Measurements from ENCODE around the gene RTP3. TPM values are rescaled to one million over a fixed set of nuclear protein-coding genes. Genes with fewer than 3 reads are reported as not detected.
A peak's percentile ranks its signal among the peaks of the same experiment; 100 is the strongest.

Gene RTP3
- polyA plus RNA-seq, 1 of the 3 experiments (the other 2 are of a cell fraction): not detected

- H3K79me2 ChIP-seq (ENCODE audit: insufficient read depth): no peaks in the 10 kb centered on the region
- WGBS (ENCODE audit: low lambda C conversion rate): 52% methylated on average over 9 of the region's 9 CpGs
- no peaks in the 10 kb centered on the region for H3K36me3 ChIP-seq (replicated peaks in 1 of 2; ENCODE audit: control insufficient read depth in 1 of 2, insufficient read depth in 2 of 2, low read length in 1 of 2)
- no peaks in the 10 kb centered on the region for H3F3A ChIP-seq (replicated peaks; ENCODE audit: insufficient read depth)
- no peaks in the 10 kb centered on the region for H3K9me2 ChIP-seq
- H3K27ac ChIP-seq (ENCODE audit: low read depth in 2 of 2, low read length in 1 of 2): no peak overlapping the region
- POLR2A ChIA-PET: no interaction called here
- peak; percentile 37 for TF ChIP-seq SMC3 (IDR thresholded peaks at IDR 0.05; ENCODE audit: low read depth, low read length)
- peak; percentile 44 for TF ChIP-seq RAD21 (IDR thresholded peaks at IDR 0.05; ENCODE audit: low read length)
- TF ChIP-seq USF2 (IDR thresholded peaks at IDR 0.05; ENCODE audit: borderline replicate concordance, low read depth, low read length): no peak
- TF ChIP-seq CTCF (IDR thresholded peaks at IDR 0.05): peak; percentile 45
- H2AFZ ChIP-seq (ENCODE audit: low read depth): no peak overlapping the region
- H3K4me2 ChIP-seq: no peak overlapping the region
- H3K9me3 ChIP-seq: no peaks in the 10 kb centered on the region
- H4K20me1 ChIP-seq (ENCODE audit: insufficient read depth): no peaks in the 10 kb centered on the region
- no peaks in the 10 kb centered on the region; a peak in 1 of 4 replicates for H3K4me1 ChIP-seq (ENCODE audit: control insufficient read depth in 1 of 2, insufficient read depth in 2 of 2, low read depth in 1 of 2, low read length in 1 of 2)
- H3K27me3 ChIP-seq (ENCODE audit: insufficient read depth): no peaks in the 10 kb centered on the region
- no peak for DNase-seq
- CTCF ChIA-PET: interaction anchor here (0.6 to 8.7 kb wide), 5 partner anchors 10 to 247 kb away, joined by 3 to 108 read pairs (median 4); no protein-coding TSS in a partner anchor
- no peak overlapping the region for H3K4me3 ChIP-seq (ENCODE audit: low read depth in 2 of 2, low read length in 1 of 2)
- H3K9ac ChIP-seq: no peak overlapping the region
These were observed 825 bp upstream of the RTP3 start for GRCh38 chr3:46496746-46497555.

- Histone ChIP-seq H3K9ac (no peak overlapping the region), H3K27ac (ENCODE audit: low read depth in 2 of 2, low read length in 1 of 2) (no peak overlapping the region), H2AFZ (ENCODE audit: low read depth) (no peak overlapping the region), H3K9me2 (no peaks in the 10 kb centered on the region), H3K4me2 (no peak overlapping the region), H3K36me3 (replicated peaks in 1 of 2; ENCODE audit: control insufficient read depth in 1 of 2, insufficient read depth in 2 of 2, low read length in 1 of 2) (no peaks in the 10 kb centered on the region), H4K20me1 (ENCODE audit: insufficient read depth) (no peaks in the 10 kb centered on the region), H3K9me3 (no peaks in the 10 kb centered on the region), H3F3A (replicated peaks; ENCODE audit: insufficient read depth) (no peaks in the 10 kb centered on the region), H3K4me1 (ENCODE audit: control insufficient read depth in 1 of 2, insufficient read depth in 2 of 2, low read depth in 1 of 2, low read length in 1 of 2) (peaks cover 0 to 6% of the 10 kb centered on the region in 2 experiments; a peak in 1 of 4 replicates), H3K4me3 (ENCODE audit: low read depth in 2 of 2, low read length in 1 of 2) (no peak overlapping the region), H3K79me2 (ENCODE audit: insufficient read depth) (no peaks in the 10 kb centered on the region), H3K27me3 (ENCODE audit: insufficient read depth) (no peaks in the 10 kb centered on the region)
- ChIA-PET POLR2A (no interaction called here), CTCF (interaction anchor here (1.3 to 8.7 kb wide), 3 partner anchors 12 to 60 kb away, joined by 4 to 108 read pairs (median 7); no protein-coding TSS in a partner anchor)
- 65% methylated on average over 5 of the region's 6 CpGs for WGBS (ENCODE audit: low lambda C conversion rate)
- TF ChIP-seq MEF2A (IDR thresholded peaks at IDR 0.05; ENCODE audit: borderline replicate concordance, low read depth): no peak
- no peak for TF ChIP-seq NRF1 (IDR thresholded peaks at IDR 0.05; ENCODE audit: low read depth, low read length)
- no peak for DNase-seq
These were observed 1.2 kb downstream of the RTP3 start for GRCh38 chr3:46498916-46499519.
